BE2C (cell line): ENCODE data around the gene MEX3D.

ENCODE experiments used
- DNase-seq: peaks from one replicate; pipeline ENCODE4 v3.0.0-alpha.2; 2020
- H3K27me3 ChIP-seq: fragments of 250-450 bp; sonication (Bioruptor Pico); 2 replicates; pipeline ENCODE4 v1.5.1; 2020; ENCODE audit warnings: mild to moderate bottlenecking
- H3K36me3 ChIP-seq: fragments of 250-450 bp; sonication (Bioruptor Pico); 2 replicates; pipeline ENCODE4 v1.5.1; 2020; ENCODE audit warnings: mild to moderate bottlenecking
- H3K4me1 ChIP-seq: fragments of 250-450 bp; sonication (Bioruptor Pico); 2 replicates; pipeline ENCODE4 v1.5.1; 2020
- H3K4me3 ChIP-seq: 2 replicates; pipeline ENCODE4 v1.5.1; 2011; ENCODE audit warnings: low read depth, low read length
- H3K9me3 ChIP-seq: fragments of 250-450 bp; sonication (Bioruptor Pico); 2 replicates; pipeline ENCODE4 v1.5.1; 2020
- CTCF ChIP-seq: IDR thresholded peaks from 2 replicates; pipeline ENCODE4 v1.5.1; 2012; ENCODE audit warnings: mild to moderate bottlenecking, low read depth, low read length

Gene MEX3D

GRCh38 chr19:1505991-1506881 is 61.9 kb downstream of the MEX3D start:
- Histone ChIP-seq H3K27me3 (peaks cover 18% of the 10 kb centered on the region), H3K4me3 (no peak overlapping the region), H3K9me3 (no peaks in the 10 kb centered on the region; the same call in 1 of the 2 replicates), H3K4me1 (peaks cover 3% of the 10 kb centered on the region; the same call in 1 of the 2 replicates), H3K36me3 (no peaks in the 10 kb centered on the region)
- DNase-seq: no peak
- TF ChIP-seq CTCF: no peak

GRCh38 chr19:1505012-1505411 is 63.1 kb downstream of the MEX3D start:
- no peaks in the 10 kb centered on the region for H3K36me3 ChIP-seq
- no peak overlapping the region for H3K4me3 ChIP-seq
- H3K4me1 ChIP-seq: peaks cover 3% of the 10 kb centered on the region; the same call in 1 of the 2 replicates
- peaks cover 8% of the 10 kb centered on the region for H3K27me3 ChIP-seq
- no peaks in the 10 kb centered on the region; the same call in 1 of the 2 replicates for H3K9me3 ChIP-seq
- no peak for TF ChIP-seq CTCF
- DNase-seq: no peak
